GM19328 (cell line): Measurements from ENCODE around the gene UPK1A.
A peak's percentile ranks its signal among the peaks of the same experiment; 100 is the strongest.

ENCODE experiments used
- ATAC-seq: cut with Tn5 transposase; IDR thresholded peaks from one replicate; pipeline ENCODE4 v1.9.1; 2021; ENCODE audit warnings: mild to moderate bottlenecking, moderate library complexity; ENCODE audit not compliant: unreplicated experiment

The UPK1A gene

DNA sequence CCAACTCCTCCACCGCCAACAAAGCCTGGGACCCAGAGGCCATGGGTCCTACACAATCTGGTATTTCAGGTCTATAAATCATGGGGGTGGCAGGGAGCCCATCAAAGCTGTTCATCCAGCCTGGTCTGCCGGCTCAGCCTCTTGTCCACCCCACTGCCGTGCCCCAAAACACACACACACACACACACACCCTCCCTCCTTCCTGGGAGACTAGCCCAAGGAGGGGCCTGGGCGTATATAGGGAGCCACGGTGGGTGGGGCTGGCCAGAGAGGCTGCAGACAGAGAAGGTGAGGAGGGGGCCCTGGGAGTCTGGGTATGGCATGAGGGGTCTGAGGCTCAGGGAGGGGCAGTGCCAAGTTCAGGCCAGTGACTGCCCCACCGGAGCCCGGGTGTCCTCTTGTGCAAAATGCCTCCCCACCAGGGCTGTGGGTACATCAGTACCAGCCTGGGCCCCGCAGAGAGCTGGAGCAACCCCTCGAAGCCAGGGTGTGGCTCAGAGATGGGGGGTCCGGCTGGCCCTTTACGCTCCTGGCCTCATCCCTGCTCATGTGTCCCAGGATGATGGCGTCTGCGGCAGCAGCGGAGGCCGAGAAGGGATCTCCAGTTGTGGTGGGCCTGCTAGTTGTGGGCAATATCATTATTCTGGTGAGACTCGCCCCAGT, at the start of gene UPK1A:
TSS of gene UPK1A (plus strand) at position 267 of the 663 bp plus-strand sequence. CDS start at position 563, 296 bp downstream.
- no peak for ATAC-seq

DNA sequence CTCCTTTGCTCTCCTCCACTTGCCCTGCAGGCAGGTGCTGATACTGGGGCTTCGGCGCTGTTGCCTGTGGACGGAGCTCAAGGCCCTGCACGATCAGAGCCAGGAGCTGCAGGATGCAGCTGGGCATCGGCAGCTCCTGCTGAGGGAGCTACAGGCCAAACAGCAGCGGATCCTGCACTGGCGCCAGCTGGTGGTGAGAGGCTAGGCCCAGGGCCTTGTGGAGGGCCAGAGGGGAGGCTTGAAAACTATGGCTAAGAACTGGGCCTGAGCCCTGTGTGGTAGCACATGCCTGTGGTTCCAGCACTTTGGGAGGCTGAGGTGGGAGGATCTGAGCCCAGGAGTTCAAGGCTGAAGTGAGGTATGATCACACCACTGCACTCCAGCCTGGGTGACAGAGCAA, 47.5 kb upstream of the UPK1A start:
- no peak for ATAC-seq

DNA sequence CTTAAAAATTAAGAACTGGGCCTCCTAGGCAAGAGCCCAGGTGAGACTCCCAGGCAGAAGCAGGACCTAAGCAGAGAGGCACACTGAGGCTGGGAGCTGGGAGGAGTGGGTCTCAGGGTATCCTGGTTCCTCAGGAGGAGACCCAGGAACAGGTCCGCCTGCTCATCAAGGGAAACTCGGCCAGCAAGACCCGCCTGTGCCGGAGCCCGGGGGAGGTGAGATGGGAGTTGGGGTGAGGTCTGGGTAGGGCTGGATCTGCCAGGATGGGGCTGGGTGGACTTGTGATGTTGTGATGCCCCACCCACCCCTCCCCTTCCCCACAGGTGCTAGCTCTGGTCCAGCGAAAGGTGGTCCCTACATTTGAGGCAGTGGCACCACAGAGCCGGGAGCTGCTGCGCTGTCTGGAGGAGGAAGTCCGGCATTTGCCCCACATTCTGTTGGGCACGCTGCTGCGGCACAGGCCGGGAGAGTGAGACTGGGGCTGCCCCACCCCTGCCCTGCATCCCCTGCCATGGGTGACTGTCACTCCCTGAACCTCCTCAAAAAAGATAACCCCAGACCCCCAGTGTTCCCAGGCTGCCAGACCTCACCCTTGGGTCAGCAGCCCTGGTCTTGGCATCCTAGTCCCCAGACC, 46.9 kb upstream of the UPK1A start:
- ATAC-seq: no peak

DNA sequence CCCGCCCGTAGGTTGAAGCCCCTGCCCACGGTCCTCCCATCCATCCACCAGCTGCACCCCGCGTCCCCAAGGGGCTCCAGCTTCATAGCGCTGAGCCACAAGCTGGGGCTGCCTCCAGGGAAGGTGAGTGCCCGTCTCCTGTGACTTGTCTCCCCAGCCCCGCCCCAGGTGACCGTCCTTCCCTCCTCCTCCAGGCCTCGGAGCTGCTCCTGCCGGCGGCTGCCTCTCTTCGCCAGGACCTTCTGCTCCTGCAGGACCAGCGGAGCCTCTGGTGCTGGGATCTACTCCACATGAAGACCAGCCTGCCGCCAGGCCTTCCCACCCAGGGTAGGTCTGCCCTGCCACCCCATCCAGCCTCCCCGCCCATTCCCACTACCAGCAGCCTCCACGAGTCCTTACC, 46.3 kb upstream of the UPK1A start:
- ATAC-seq: no peak

DNA sequence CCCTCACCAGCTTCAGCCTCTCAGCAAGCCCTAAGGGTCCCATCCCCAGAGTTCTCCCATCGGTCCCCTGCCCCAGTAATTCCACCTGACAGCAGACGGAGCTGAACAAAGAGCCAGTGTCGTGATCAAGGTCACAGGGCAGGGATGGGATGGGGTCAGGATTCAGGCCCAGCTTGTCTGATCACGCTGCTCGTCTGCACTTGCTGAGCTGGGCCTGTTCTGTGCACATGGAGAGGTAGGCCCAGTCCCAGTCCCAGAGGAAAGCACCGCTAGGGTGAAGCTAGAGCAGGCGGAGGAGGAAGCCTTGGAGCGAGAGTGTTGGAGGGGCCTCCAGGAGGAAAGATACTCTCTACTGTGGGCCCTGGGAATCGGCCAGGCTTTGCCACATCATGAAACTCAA, 44.6 kb upstream of the UPK1A start:
- ATAC-seq: no peak

GRCh38 chr19:35622750-35623149, 43.6 kb upstream of the UPK1A start:
- no peak for ATAC-seq

GRCh38 chr19:35623327-35624010, 42.8 kb upstream of the UPK1A start:
- ATAC-seq: no peak

DNA sequence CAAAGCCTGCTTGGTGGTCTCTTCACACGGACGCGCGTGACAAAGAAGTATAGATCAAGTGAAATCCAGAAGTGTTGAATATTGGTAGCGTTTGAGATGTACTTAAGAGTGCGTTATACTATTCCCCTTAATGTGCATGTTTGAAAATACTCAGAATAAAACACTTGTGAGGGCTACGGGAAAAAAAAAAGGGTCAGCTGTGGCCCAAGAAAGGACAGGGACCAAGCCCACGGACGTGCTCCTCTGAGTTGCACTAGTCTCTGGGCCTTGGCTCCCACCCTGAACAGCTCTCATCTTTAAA, 38.1 kb upstream of the UPK1A start:
- no peak for ATAC-seq

- ATAC-seq: peak; percentile 95
Observed at GRCh38 chr19:35628565-35629331, 37.6 kb upstream of the UPK1A start, which contains the start of gene RBM42. TSS of gene RBM42 (plus strand) at chr19:35629036. CDS start at chr19:35629154, 118 bp downstream.

DNA sequence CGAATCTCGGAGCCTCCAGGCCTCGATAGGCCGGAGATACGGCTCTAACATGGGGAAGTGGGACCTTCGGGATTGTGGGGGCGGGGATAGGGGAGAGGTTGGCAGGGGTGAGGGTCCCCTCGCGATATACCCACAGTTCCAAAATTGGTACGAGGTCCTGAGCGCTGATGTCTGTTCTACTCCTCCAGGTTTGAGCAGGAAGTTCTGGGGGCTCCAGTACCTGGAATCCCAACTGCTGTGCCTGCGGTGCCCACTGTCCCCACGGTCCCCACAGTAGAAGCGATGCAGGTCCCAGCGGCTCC, 37.0 kb upstream of the UPK1A start:
- no peak for ATAC-seq

DNA sequence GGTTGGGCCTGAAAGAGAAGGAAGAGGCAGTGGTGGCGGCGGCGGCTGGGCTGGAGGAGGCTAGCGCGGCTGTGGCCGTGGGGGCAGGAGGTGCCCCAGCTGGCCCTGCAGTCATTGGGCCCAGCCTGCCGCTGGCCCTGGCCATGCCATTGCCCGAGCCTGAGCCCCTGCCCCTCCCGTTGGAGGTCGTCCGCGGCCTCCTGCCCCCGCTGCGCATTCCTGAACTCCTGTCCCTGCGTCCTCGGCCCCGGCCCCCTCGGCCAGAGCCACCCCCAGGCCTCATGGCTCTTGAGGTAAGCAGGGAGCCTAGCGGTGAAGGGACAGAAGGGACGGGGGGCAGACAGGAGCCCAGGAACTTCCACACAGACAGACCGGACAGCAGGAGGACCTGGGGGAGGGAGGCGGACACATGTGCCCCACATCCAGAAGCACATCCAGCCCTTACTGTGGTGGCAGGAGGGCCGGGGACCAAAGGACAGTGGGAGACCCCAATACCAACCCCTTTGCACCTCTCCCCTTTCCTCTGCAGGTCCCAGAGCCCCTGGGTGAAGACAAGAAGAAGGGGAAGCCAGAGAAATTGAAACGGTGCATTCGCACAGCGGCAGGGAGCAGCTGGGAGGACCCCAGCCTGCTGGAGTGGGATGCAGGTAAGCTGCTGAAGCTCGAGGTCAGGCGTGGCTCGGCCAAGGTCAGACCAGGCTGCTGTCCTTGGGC, 32.4 kb upstream of the UPK1A start:
- no peak for ATAC-seq

GRCh38 chr19:35636651-35637050, 29.7 kb upstream of the UPK1A start:
- no peak for ATAC-seq

DNA sequence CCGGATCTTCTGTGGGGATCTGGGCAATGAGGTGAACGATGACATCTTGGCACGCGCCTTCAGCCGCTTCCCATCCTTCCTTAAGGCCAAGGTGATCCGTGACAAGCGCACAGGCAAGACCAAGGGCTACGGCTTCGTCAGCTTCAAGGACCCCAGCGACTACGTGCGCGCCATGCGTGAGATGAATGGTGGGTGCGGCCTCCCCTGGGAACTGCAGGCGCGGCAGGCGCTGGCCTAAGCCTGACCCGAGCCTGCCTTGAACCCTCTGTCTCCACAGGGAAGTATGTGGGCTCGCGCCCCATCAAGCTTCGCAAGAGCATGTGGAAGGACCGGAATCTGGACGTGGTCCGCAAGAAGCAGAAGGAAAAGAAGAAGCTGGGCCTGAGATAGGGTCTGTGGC, 29.2 kb upstream of the UPK1A start:
- ATAC-seq: no peak

DNA sequence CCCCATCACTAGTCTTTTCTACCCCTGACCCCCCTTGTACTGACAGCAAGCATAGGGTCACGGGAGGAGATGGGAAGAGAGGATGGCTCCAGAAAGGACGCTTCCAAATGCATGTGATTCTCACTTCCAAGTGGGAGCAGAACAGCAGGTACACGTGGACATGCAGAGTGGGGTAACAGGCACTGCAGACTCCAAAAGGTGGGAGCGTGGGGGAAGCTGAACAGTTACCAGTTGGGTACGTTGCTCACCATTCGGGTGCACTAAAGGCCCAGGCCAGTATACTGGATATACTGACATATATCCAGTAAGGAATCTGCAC, 27.0 kb upstream of the UPK1A start:
- no peak for ATAC-seq

GRCh38 chr19:35639863-35640262, 26.5 kb upstream of the UPK1A start:
- ATAC-seq: no peak

- no peak for ATAC-seq
Observed at GRCh38 chr19:35641515-35642151, 24.7 kb upstream of the UPK1A start, which contains the start of gene ETV2. TSS of gene ETV2 (plus strand) at chr19:35641745. CDS start at chr19:35642461, 716 bp downstream.

DNA sequence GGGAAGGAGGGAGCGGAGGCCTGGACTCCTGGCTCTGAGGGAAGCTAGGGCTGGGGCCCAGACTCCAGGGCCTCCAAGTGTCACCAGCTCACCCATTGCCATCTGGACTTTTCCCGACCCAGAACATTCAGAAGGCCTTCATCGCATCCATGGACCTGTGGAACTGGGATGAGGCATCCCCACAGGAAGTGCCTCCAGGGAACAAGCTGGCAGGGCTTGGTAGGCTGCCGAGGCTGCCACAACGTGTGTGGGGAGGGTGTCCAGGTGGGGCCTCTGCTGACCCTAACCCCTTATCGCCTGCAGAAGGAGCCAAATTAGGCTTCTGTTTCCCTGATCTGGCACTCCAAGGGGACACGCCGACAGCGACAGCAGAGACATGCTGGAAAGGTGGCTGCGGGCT, 24.0 kb upstream of the UPK1A start:
- ATAC-seq: no peak

DNA sequence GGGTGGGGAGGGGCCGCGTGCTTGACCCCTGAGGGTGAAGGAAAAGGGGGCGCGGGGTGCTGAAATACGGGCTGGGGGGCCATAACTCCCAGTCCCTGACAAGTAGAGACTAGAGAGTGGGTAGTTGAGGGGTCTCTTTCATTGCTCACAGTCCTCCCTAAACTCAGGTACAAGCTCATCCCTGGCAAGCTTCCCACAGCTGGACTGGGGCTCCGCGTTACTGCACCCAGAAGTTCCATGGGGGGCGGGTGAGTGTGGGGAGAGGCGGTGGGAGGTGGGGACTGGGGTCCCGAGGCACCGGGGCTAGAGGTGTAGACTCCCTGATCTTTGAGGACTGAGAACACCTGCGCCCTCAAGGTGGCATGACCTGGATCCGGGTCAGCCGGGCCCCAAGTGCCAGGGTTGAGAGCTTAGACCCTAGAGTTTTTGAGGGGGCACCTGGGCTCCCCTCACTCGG, 23.5 kb upstream of the UPK1A start:
- ATAC-seq: no peak

DNA sequence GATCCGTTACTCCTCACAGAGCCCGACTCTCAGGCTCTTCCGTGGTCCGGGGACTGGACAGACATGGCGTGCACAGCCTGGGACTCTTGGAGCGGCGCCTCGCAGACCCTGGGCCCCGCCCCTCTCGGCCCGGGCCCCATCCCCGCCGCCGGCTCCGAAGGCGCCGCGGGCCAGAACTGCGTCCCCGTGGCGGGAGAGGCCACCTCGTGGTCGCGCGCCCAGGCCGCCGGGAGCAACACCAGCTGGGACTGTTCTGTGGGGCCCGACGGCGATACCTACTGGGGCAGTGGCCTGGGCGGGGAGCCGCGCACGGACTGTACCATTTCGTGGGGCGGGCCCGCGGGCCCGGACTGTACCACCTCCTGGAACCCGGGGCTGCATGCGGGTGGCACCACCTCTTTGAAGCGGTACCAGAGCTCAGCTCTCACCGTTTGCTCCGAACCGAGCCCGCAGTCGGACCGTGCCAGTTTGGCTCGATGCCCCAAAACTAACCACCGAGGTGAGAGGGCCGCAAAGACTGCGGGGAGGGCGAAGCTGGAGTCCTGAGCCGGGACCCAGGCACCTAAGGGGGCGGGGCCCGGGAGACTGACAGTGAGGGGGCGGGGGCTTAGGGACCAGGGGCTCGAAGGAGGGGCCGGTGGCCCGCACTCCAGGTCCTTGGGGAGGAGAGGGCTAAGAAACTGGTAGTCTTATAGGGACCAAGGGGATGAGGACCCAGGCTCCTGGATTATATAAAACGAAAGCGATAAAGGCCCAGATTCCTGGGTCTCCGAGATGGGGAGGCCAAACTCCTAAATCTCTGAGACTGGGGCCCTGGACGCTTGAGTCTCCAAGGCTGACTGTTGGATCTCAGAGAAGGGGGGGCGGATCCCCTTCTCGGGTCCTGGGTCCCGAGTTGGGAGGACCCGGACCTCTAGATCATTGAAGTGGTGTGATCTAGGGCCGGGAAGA, 22.8 kb upstream of the UPK1A start:
- ATAC-seq: peak; percentile 32
